Measurements from ENCODE around the gene CMTM4.

Gene CMTM4

DNA sequence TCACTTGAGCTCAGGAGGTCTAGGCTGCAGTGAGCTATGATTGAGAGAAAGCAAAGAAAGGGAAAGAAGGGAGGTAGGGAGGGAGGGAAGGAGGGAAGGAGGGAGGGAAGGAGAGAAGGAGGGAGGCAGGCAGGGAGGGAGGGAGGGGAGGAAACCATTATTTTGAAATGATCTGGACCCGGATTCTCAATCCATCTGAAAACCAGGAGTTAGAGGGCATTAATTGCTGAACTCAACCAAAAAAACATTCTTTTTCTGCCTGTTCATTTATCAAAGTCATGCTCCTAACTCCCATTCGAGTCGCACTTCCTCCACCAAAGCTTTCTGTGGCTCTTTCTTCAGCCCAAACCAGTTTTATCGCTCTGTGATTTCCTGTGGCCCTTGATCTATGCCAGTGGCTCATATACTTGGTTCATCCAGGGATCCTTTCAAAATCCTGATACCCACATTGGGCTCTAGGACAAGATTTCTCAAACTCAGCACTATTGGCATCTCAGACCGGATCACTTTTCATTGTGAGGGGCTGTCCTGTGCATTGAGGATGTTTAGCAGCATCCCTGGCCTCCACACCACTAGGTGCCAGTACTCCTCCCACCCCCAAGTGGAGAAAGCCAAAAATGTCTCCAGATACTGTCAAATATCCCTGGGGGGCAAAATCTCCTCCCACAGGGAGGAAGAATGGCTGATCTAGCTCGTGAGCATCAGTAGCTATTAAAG lies 38.2 kb downstream of the CMTM4 start:
- TF ChIP-seq BACH2 (CRISPR knock-in tag; IDR thresholded peaks at IDR 0.05; ENCODE audit: borderline replicate concordance) (no peak), CREB5 (CRISPR knock-in tag; IDR thresholded peaks at IDR 0.05; ENCODE audit: low read depth) (no peak), ARNTL (CRISPR knock-in tag; IDR thresholded peaks at IDR 0.05; ENCODE audit: borderline replicate concordance, low read depth) (no peak), PATZ1 (CRISPR knock-in tag; IDR thresholded peaks at IDR 0.05; ENCODE audit: borderline replicate concordance) (no peak), ZFP3 (CRISPR knock-in tag; IDR thresholded peaks at IDR 0.05) (no peak), ZNF70 (CRISPR knock-in tag; IDR thresholded peaks at IDR 0.05) (no peak)
- TF ChIP-seq, protein P1, sequence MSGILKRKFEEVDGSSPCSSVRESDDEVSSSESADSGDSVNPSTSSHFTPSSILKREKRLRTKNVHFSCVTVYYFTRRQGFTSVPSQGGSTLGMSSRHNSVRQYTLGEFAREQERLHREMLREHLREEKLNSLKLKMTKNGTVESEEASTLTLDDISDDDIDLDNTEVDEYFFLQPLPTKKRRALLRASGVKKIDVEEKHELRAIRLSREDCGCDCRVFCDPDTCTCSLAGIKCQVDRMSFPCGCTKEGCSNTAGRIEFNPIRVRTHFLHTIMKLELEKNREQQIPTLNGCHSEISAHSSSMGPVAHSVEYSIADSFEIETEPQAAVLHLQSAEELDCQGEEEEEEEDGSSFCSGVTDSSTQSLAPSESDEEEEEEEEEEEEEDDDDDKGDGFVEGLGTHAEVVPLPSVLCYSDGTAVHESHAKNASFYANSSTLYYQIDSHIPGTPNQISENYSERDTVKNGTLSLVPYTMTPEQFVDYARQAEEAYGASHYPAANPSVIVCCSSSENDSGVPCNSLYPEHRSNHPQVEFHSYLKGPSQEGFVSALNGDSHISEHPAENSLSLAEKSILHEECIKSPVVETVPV (CRISPR knock-in tag; IDR thresholded peaks at IDR 0.05): no peak
- no peak for ATAC-seq

- TF ChIP-seq ISL1 (CRISPR knock-in tag; IDR thresholded peaks at IDR 0.05) (no peak), RARB (CRISPR knock-in tag; IDR thresholded peaks at IDR 0.05) (no peak), GLIS3 (CRISPR knock-in tag; IDR thresholded peaks at IDR 0.05) (no peak), ARNTL (CRISPR knock-in tag; IDR thresholded peaks at IDR 0.05; ENCODE audit: borderline replicate concordance, low read depth) (no peak), TOX (CRISPR knock-in tag; IDR thresholded peaks at IDR 0.05; ENCODE audit: borderline replicate concordance) (no peak), CREB5 (CRISPR knock-in tag; IDR thresholded peaks at IDR 0.05; ENCODE audit: low read depth) (no peak), PATZ1 (CRISPR knock-in tag; IDR thresholded peaks at IDR 0.05; ENCODE audit: borderline replicate concordance) (no peak), ZNF8 (CRISPR knock-in tag; IDR thresholded peaks at IDR 0.05) (no peak), SNAI2 (CRISPR knock-in tag; IDR thresholded peaks at IDR 0.05) (no peak), ZC3H10 (CRISPR knock-in tag; IDR thresholded peaks at IDR 0.05) (no peak), BACH2 (CRISPR knock-in tag; IDR thresholded peaks at IDR 0.05; ENCODE audit: borderline replicate concordance) (no peak)
- ATAC-seq: no peak
Measured at GRCh38 chr16:66656547-66656946, 40.0 kb downstream of the CMTM4 start.

- no peak for ATAC-seq
Measured at GRCh38 chr16:66653581-66654350, 42.8 kb downstream of the CMTM4 start.

More at GRCh38 chr16:66653581-66654350, 42.8 kb downstream of the CMTM4 start:
- TF ChIP-seq ZNF565 (CRISPR knock-in tag; conservative IDR thresholded peaks at IDR 0.05; ENCODE audit: low read depth) (no peak), ZNF70 (CRISPR knock-in tag; IDR thresholded peaks at IDR 0.05) (no peak), CREB5 (CRISPR knock-in tag; IDR thresholded peaks at IDR 0.05; ENCODE audit: low read depth) (no peak), RARB (CRISPR knock-in tag; IDR thresholded peaks at IDR 0.05) (no peak), PPARA (CRISPR knock-in tag; IDR thresholded peaks at IDR 0.05; ENCODE audit: borderline replicate concordance) (no peak), SNAI2 (CRISPR knock-in tag; IDR thresholded peaks at IDR 0.05) (no peak), TCF4 (CRISPR knock-in tag; IDR thresholded peaks at IDR 0.05; ENCODE audit: borderline replicate concordance) (no peak), CSDC2 (CRISPR knock-in tag; IDR thresholded peaks at IDR 0.05) (no peak), ISL1 (CRISPR knock-in tag; IDR thresholded peaks at IDR 0.05) (no peak), ESRRG (CRISPR knock-in tag; IDR thresholded peaks at IDR 0.05) (no peak), ARNTL (CRISPR knock-in tag; IDR thresholded peaks at IDR 0.05; ENCODE audit: borderline replicate concordance, low read depth) (no peak), ZFP30 (CRISPR knock-in tag; IDR thresholded peaks at IDR 0.05) (no peak)
- TF ChIP-seq, protein P1 (CRISPR knock-in tag; IDR thresholded peaks at IDR 0.05): no peak
